OCI-LY7 (cell line): Measurements from ENCODE around the gene RFX5. TPM values are rescaled to one million over a fixed set of nuclear protein-coding genes. Genes with fewer than 3 reads are reported as not detected.

Experiments
- BruUV-seq: library from RNA; stranded (reverse); fragments of 400-500 nt; replicated peaks from 2 replicates; lab custom pipeline; 2021; lab: Mats Ljungman, UMichigan
- CTCF ChIA-PET: fragments of 300-600 bp; sonication (Branson Sonifier 250); formaldehyde crosslinking; loops from one replicate; lab custom pipeline; 2022; ENCODE audit warnings: antibody characterized with exemption; ENCODE audit not compliant: unreplicated experiment; lab: Charles Lee
- POLR2A ChIA-PET: fragments of 300-600 bp; sonication (Branson Sonifier 250); formaldehyde crosslinking; loops from one replicate; lab custom pipeline; 2022; ENCODE audit warnings: antibody characterized with exemption; lab: Charles Lee
- DNase-seq: peaks from one replicate; pipeline ENCODE4 v3.0.0-alpha.2; 2015; ENCODE audit warnings: low spot score
- H2AFZ ChIP-seq: fragments of 200-600 bp; sonication (generic), shearing (Covaris generic); 2 replicates; pipeline ENCODE4 v1.6.1; 2014; ENCODE audit warnings: mild to moderate bottlenecking, antibody characterized with exemption, low read length, moderate library complexity
- H3K27ac ChIP-seq: fragments of 200-600 bp; sonication (generic); 2 replicates; pipeline ENCODE4 v1.5.1; 2014; ENCODE audit warnings: mixed run types, low read depth, mild to moderate bottlenecking, moderate library complexity, low read length, inconsistent platforms; ENCODE audit not compliant: poor library complexity, severe bottlenecking
- H3K36me3 ChIP-seq: fragments of 200-600 bp; sonication (generic); 2 replicates; pipeline ENCODE4 v1.6.1; 2014; ENCODE audit warnings: mild to moderate bottlenecking, antibody characterized with exemption, low read length, moderate library complexity, mixed read lengths; ENCODE audit not compliant: insufficient read depth
- H3K4me1 ChIP-seq: fragments of 200-600 bp; sonication (generic); 2 replicates; pipeline ENCODE4 v1.5.1; 2014; ENCODE audit warnings: mild to moderate bottlenecking, low read length; ENCODE audit not compliant: insufficient read depth, poor library complexity, severe bottlenecking
- H3K4me2 ChIP-seq: fragments of 200-600 bp; sonication (generic); 2 replicates; pipeline ENCODE4 v1.6.1; 2014; ENCODE audit warnings: mild to moderate bottlenecking, low read length
- H3K4me3 ChIP-seq: fragments of 200-600 bp; sonication (generic); 2 replicates; pipeline ENCODE4 v1.5.1; 2014; ENCODE audit warnings: mild to moderate bottlenecking, low read depth, low read length; ENCODE audit not compliant: poor library complexity, severe bottlenecking
- H3K79me2 ChIP-seq: fragments of 200-600 bp; sonication (generic); 2 replicates; pipeline ENCODE4 v1.6.1; 2016; ENCODE audit warnings: low read depth, mild to moderate bottlenecking, low read length, moderate library complexity, mixed read lengths; ENCODE audit not compliant: insufficient read depth
- H3K9me2 ChIP-seq: fragments of 200-600 bp; sonication (generic); 2 replicates; pipeline ENCODE4 v1.6.1; 2016; ENCODE audit warnings: mild to moderate bottlenecking, low read length, mixed read lengths; ENCODE audit not compliant: insufficient read depth
- H3K9me3 ChIP-seq: fragments of 200-600 bp; sonication (generic); 2 replicates; pipeline ENCODE4 v1.6.1; 2014; ENCODE audit warnings: mild to moderate bottlenecking, mixed run types, low read length, mixed read lengths
- H4K20me1 ChIP-seq: fragments of 200-600 bp; sonication (generic); 2 replicates; pipeline ENCODE4 v1.6.1; 2014; ENCODE audit warnings: mild to moderate bottlenecking, antibody characterized with exemption, low read length, moderate library complexity, mixed read lengths; ENCODE audit not compliant: insufficient read depth
- CTCF ChIP-seq: fragments of 200-600 bp; sonication (generic); conservative IDR thresholded peaks from 2 replicates; pipeline ENCODE4 v1.5.1; 2014; ENCODE audit warnings: mild to moderate bottlenecking, antibody characterized with exemption, low read length, moderate library complexity, mixed read lengths
- EZH2phosphoT487 ChIP-seq: fragments of 200-600 bp; sonication (generic); IDR thresholded peaks from 2 replicates; pipeline ENCODE4 v1.6.1; 2018; ENCODE audit warnings: low read depth, borderline replicate concordance, mild to moderate bottlenecking, mixed run types, antibody characterized with exemption, low read length, moderate library complexity, mixed read lengths
- intact Hi-C: fragments of 100-400 bp; cut with micrococcal nuclease; formaldehyde crosslinking; loops from one replicate; pipeline ENCODE4 v1.10.0; 2022; ENCODE audit not compliant: unreplicated experiment
- total RNA-seq, 2 experiments: library from RNA; depleted of rRNA in 1 of 2; stranded (reverse); fragments of >200 nt in 1 of 2; shearing (Covaris generic) in 1 of 2; gene quantifications; 2 replicates each; pipeline ENCODE4 v1.2.3, GENCODE V29; 2014 to 2022

RFX5 gene
- total RNA-seq, 2 experiments from 2014 or later, result 99.7 to 115 TPM

GRCh38 chr1:151347523-151348246, 633 bp upstream of the RFX5 start:
- CTCF ChIA-PET, result interaction anchor here (0.7 kb wide), 1 partner anchor 20 kb away, joined by 4 read pairs; the partner anchor contains the start of gene PI4KB
- TSS peak; percentile 98 for BruUV-seq
- DNase-seq, result peak; percentile 21
- Histone ChIP-seq H3K4me1 (peaks cover 23% of the 10 kb centered on the region), H3K27ac (peak overlapping the region; percentile 90), H3K79me2 (peaks cover 18% of the 10 kb centered on the region; the same call in 1 of the 2 replicates), H3K4me3 (peak overlapping the region; percentile 97), H4K20me1 (no peaks in the 10 kb centered on the region), H3K36me3 (peaks cover 37% of the 10 kb centered on the region), H3K4me2 (peak overlapping the region; percentile 90), H3K9me2 (no peaks in the 10 kb centered on the region), H3K9me3 (peaks cover 17% of the 10 kb centered on the region), H2AFZ (peak overlapping the region; percentile 92)
- POLR2A ChIA-PET, result interaction anchor here (0.5 to 0.7 kb wide), 2 partner anchors 163 to 261 kb away, joined by 3 read pairs; partner anchors contain the start of gene CGN
- intact Hi-C loops, result loop anchor here (2.0 to 5.0 kb wide), 3 partner anchors 51 to 165 kb away; partner anchors contain the start of genes CGN, PIP5K1A and PSMB4
- TF ChIP-seq CTCF (no peak), EZH2phosphoT487 (no peak)

GRCh38 chr1:151346082-151346768, 827 bp downstream of the RFX5 start:
- peak overlapping the region; percentile 85 for H3K4me2 ChIP-seq
- peaks cover 27% of the 10 kb centered on the region for H3K4me1 ChIP-seq
- peaks cover 49% of the 10 kb centered on the region for H3K36me3 ChIP-seq
- ChIA-PET CTCF (no interaction called here), POLR2A (no interaction called here)
- H3K27ac ChIP-seq, result peak overlapping the region; percentile 90
- H3K79me2 ChIP-seq, result peaks cover 18% of the 10 kb centered on the region; the same call in 1 of the 2 replicates
- no peaks in the 10 kb centered on the region for H3K9me2 ChIP-seq
- TSS peak; percentile 78 for BruUV-seq
- intact Hi-C loops, result loop anchor here (2.0 to 5.0 kb wide), 3 partner anchors 53 to 166 kb away; partner anchors contain the start of genes CGN, PIP5K1A and PSMB4
- peak overlapping the region; percentile 50; the same call in 1 of the 2 replicates for H2AFZ ChIP-seq
- DNase-seq, result peak; percentile 26
- H3K9me3 ChIP-seq, result peaks cover 4% of the 10 kb centered on the region; the same call in 1 of the 2 replicates
- H3K4me3 ChIP-seq, result peak overlapping the region; percentile 97
- H4K20me1 ChIP-seq, result no peaks in the 10 kb centered on the region
- peak; percentile 33; the same call in 1 of the 2 replicates for TF ChIP-seq CTCF
- TF ChIP-seq EZH2phosphoT487, result no peak
